HG03520 (cell line): ENCODE results near the gene RAB5IF.
"Not testable (repeated sequence)": the region's sequence is repeated elsewhere in the genome, so short reads cannot be mapped to it uniquely, and the experiment has no call there.

Source experiments
- ATAC-seq: cut with Tn5 transposase; IDR thresholded peaks from one replicate; pipeline ENCODE4 v1.9.1; 2021; ENCODE audit warnings: mild to moderate bottlenecking, moderate library complexity; ENCODE audit not compliant: unreplicated experiment

Gene RAB5IF

GRCh38 chr20:36628076-36628475 lies 22.5 kb downstream of the RAB5IF start:
- no peak for ATAC-seq

DNA sequence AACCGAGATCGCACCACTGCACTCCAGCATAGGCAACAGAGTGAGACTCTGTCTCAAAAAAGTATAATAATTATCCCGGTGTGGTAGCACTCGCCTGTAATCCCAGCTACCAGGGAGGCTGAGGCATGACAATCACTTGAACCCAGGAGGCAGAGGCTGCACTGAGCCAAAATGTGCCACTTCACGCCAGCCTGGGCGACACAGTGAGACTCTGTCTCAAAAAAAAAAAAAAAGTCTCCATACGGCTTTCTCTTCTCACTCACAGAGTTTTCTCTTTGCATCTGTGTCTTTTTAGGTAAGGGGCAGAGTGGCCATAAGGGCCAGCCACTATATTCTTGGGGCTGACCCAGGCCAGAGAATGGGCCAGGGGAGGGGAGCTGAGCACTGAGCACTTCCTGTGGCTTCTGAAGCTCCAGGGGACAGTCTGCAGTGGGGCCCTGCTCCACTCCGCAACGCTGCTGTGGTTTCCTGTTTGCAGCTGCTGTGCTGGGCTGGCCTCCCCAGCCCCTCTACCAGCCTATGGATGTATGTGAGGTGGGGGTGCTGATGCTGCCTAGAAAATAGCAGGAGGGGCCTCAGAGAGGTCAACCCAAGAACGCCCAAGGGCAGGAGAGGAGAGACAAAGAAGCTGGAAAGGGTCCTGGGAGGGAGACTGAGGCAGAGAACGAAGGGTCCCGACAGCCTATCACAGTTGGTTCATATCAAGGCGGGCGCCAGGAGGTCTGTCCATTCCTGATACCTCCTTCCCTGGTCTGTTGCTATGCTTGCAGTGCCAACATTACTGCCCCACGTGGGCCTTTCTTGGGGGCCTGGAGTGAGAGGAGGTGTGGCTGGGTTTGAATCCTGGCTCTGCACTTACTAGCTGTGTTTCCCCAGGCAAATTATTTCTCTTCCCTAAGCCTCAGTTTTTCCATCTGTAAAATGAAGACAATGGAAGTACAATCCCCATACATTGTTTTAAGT lies 24.4 kb downstream of the RAB5IF start:
- no peak for ATAC-seq

- no peak for ATAC-seq
Measured at GRCh38 chr20:36631646-36632045, 26.1 kb downstream of the RAB5IF start.

DNA sequence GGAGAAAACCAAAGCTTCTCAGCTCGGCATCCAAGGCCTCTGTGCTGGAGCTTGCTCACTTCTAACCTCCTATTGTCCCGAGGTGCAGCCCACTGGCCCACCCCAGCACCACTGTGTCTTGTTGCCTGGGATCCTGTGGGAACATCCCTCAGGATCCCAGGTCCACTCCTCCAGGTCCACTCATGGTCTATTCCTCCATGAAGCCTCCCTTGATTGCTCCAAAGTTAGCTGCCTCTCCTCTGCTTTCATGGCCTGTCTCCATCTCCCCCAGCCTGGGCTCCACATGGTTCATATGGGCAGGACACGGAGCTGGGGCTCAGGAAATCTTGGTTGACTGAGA lies 26.5 kb downstream of the RAB5IF start:
- ATAC-seq, result no peak

GRCh38 chr20:36632487-36633284 lies 27.1 kb downstream of the RAB5IF start:
- no peak for ATAC-seq

DNA sequence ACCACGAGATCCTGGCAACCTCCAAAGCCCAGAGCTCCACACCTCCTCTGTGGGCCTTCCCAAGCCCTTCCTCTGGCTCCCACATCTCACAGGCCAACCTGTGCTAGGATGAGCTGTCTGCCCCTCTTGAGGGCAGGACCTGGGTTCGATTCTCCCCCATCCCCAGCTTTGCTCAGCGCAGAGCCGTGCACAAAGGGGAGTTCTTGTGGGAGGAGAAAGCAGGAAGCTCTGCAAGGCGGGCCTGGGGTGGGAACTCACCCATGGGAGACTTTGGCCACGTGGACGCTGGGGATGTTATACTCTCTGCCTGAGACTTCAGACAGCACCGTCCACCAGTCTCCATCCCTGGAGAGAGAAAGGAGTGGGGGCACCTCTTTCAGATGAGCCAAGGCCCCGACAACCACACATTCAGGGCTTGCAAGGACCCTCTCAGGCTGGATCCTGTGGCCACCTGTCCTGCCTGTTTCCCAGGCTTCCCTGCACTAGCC lies 27.8 kb downstream of the RAB5IF start:
- ATAC-seq, result no peak

DNA sequence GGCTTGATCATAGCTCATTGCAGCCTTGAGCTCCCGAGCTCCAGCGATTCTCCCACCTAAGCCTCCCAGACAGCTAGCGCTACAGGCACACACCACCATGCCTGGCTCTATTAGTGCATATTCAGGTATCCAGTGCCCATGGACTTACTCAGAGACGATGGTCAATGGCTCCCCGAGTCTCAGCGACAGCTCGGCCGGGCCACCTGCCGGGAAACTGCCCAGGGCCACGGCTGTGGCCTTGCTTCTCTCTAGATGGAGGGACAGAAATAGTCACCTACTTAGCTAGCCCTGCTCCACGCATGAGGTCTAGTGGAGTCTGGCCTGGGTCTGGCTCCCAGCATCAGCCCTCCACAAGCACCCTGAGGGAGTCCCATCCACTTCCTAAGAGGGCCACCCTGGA lies 28.8 kb downstream of the RAB5IF start:
- no peak for ATAC-seq

GRCh38 chr20:36638876-36639400 lies 33.4 kb downstream of the RAB5IF start:
- ATAC-seq, result not testable (repeated sequence)

- no peak for ATAC-seq
Measured at GRCh38 chr20:36641506-36641843, 35.9 kb downstream of the RAB5IF start.

DNA sequence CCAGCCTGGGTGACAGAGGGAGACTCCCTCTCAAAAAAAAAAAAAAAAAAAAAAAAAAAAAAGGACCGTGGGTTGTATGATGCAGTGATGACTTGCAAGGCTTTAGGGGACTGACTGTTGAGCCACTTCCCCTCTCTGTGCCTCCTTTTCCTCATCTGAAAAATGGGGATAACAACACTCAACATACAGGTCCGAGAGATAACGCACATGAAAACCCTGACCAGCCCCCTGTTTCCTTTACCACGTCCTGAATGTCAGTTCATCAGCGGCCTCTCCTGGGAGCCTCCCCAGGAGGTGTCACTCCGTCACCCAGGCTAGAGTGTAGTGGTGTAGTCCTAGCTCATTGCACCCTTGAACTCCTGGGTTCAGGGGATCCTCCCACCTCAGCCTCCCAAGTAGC lies 36.6 kb downstream of the RAB5IF start:
- ATAC-seq, result no peak

DNA sequence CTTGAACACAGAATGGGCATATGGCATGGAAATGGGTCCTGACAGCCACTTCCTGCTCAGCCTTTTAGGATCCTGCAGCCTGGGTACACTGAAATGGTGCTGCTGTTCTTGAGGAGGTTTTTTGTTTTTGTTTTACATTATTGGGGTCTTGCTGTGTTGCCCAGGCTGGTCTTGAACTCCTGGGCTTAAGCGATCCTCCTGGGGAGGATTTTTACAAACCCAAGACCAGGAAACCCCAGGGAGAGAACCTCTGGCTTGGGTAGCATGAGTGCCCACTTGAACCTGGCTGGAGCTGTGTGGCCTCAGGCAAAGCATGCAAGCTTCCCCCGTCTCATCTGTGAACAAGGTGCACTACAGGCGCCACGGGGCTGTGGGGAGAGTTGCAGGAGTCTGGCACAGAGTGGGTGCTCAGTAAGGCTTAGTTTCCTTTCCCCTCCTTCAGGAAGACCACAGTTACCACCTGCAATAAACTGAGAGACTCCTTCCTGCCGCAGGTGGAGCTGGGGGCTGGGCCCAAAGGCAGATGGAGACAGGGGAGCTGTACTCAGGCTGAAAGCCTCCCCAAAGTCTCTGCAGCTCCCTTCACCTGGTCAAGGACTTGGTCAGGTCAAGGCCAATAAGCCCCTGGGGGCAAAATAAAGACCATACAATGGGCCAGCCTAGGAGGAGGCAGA lies 38.6 kb downstream of the RAB5IF start:
- ATAC-seq, result no peak

GRCh38 chr20:36644706-36645095 lies 39.1 kb downstream of the RAB5IF start:
- no peak for ATAC-seq

DNA sequence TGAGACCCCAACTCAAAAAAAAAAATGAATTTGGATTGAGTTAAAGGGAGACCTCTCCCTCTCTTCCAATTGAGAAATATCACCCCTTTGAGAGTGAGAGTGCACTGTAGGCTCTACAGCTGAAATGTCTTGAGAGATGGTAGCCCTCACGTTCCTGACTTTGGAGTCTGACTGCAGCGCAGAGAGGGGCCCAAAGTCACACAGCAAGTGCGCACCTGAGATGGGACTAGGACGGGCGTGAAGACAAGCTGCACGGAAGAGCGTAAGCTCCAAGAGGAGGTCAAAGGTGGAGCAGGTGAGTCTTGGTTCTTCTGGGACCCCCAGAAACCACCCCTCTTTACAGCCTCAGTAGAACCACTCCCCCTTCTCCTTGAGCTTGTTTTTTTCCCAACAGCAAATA lies 39.8 kb downstream of the RAB5IF start:
- no peak for ATAC-seq

DNA sequence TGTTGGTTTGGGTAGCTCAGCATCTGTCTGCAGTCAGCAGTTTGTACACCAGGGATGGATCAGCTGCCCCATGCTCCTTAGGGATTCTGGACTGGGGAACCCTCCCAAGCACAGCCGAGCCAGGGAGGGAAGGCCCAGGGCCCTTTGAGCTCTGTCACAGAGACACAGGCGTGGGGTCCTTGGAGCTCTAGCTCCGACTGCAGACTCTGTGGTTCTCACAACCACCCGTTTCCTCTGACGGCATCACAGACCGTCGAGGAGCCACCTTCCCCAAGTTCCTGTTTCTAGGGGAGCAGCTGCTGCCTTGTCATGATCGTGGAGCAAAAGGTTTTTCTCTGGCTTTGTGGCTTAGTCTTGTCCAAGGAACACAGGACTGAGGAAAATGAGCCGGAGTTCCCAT lies 40.4 kb downstream of the RAB5IF start, which contains the start of gene SLA2:
Gene SLA2, minus strand, starts transcription at position 199 of the 400 bp plus-strand sequence. CDS start 4,861 bp downstream, outside the sequence.
- no peak for ATAC-seq

- no peak for ATAC-seq
Measured at GRCh38 chr20:36646678-36647077, 41.1 kb downstream of the RAB5IF start.

- no peak for ATAC-seq
Measured at GRCh38 chr20:36647196-36648121, 41.9 kb downstream of the RAB5IF start.

DNA sequence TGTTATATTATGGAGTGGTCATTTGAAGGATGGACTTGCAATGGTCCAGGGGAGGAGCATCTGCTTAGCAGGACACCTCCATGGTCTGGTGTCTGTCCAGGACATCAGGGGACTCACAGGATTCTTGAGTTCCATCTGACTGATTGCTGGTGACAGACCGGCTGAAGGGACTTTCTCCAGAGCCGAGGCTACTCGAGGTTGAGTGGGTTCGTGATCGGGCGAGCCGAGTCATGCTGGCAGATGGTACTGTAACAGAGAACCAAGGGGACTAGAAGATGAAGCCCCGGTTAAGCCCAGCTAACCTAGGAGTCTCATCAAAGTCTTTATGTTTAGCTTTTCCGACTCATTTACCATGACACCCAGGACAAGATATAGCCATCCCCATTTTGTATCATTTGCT lies 47.9 kb downstream of the RAB5IF start:
- ATAC-seq, result no peak

DNA sequence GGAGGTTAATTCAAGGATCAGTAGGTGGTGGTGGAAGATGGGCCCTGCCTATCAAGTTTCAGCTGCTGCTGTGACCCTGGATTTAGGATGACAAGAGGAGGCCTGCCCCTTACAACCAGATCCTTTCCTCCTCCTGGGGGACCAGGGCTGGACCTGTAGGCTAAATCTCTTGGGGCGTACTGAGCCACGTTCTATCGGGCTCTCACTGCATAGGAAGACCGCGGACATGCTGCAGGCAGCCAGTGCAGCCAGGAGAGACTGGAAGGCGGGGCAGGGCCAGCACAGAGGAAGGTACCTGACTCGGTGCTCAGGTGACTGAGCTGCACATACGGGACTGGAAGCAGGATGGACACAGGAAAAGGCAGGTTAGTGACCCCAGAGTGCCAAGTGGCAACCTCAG lies 48.9 kb downstream of the RAB5IF start:
- no peak for ATAC-seq

DNA sequence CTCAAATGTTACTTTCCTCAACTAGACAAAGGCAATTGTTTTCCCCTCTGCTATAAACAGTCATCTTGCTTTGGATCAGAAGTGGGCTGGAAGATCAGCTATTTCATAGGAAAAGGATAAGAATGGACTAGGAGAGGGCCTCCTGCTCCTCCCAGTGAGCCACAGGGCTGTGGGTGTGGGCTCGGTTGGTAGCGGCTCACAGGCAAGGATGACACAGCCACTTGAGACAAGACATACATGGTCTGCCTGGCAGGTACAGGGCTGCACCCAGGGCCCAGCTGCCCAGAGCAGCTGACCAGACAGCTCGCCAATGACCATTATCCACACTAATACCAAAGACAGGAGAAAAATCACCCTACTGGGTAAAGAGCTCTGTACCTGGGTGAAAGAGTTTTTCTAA lies 49.4 kb downstream of the RAB5IF start:
- no peak for ATAC-seq

- ATAC-seq, result no peak
Measured at GRCh38 chr20:36656733-36657132, 51.2 kb downstream of the RAB5IF start.
